Ovary (tissue), 3 donors: ENCODE data around the gene ADGRB3.

Experiments
- EP300 ChIP-seq: sonication (generic); formaldehyde crosslinking; IDR thresholded peaks from one replicate; pipeline ENCODE4 v1.6.1; 2017; ENCODE audit warnings: antibody characterized with exemption
- POLR2A ChIP-seq: fragments of 450-650 bp; IDR thresholded peaks from one replicate; pipeline ENCODE4 v1.6.1; 2017; ENCODE audit warnings: antibody characterized with exemption, mild to moderate bottlenecking, moderate library complexity
- TF ChIP-seq, protein P1 (sequence below), 3 donors: fragments of 450-650 bp in 2 of 3; fragments of 200-600 bp in 1 of 3; IDR thresholded peaks; one replicate each; pipeline versions ENCODE4 v1.5.1 to v1.8.0; 2016 to 2022; ENCODE audit warnings: antibody characterized with exemption in 3 of 3, mild to moderate bottlenecking in 1 of 3
- donor health status: DM: no; HTN: no; CAD: no.

DNA sequence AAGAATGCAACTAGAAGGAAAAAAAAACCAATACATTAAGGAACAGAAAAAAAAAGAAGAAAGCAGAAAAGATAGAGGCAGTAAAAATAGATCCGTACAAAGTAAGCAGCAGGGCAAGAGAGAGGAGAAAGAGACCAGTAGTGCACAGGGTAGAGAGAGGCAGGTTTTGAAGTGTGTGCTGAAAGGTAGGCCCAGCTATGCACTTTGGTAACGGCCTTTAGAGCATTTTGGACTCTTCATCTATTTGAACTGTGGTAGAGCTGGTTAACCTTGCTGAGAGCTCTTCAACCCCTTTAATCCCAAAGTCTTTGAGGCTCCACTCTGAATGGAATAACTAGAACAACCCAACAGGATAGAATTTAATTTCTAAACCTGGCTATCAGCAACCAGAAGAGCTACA lies 45.2 kb downstream of the ADGRB3 start:
- TF ChIP-seq, protein P1, sequence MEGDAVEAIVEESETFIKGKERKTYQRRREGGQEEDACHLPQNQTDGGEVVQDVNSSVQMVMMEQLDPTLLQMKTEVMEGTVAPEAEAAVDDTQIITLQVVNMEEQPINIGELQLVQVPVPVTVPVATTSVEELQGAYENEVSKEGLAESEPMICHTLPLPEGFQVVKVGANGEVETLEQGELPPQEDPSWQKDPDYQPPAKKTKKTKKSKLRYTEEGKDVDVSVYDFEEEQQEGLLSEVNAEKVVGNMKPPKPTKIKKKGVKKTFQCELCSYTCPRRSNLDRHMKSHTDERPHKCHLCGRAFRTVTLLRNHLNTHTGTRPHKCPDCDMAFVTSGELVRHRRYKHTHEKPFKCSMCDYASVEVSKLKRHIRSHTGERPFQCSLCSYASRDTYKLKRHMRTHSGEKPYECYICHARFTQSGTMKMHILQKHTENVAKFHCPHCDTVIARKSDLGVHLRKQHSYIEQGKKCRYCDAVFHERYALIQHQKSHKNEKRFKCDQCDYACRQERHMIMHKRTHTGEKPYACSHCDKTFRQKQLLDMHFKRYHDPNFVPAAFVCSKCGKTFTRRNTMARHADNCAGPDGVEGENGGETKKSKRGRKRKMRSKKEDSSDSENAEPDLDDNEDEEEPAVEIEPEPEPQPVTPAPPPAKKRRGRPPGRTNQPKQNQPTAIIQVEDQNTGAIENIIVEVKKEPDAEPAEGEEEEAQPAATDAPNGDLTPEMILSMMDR (IDR thresholded peaks at IDR 0.05) = no peak
- no peak for TF ChIP-seq POLR2A
- TF ChIP-seq EP300 = no peak
